HG03571 (cell line): Measurements from ENCODE around the gene MYH15.

Source experiments
- ATAC-seq: cut with Tn5 transposase; IDR thresholded peaks from one replicate; pipeline ENCODE4 v1.9.1; 2021; ENCODE audit not compliant: unreplicated experiment

The MYH15 gene

DNA sequence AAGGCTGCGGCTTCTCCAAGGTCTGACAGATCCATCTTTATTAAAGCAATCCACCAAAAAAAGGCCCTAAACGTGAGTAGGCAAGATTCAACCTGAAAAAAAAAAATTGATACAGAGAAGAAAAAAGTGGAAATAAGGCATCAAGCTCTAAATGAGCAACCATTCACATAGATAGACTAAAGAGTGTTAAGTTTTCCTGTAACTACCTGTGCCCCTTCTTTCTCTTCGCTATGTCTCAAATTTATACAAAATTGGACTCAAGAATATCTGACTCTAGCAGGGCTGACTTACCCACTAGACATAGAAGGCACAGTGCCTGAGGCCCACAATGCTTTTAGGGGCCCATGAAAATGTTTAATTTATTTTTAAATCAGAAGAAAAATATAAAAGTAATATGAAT lies at the start of gene MYH15:
Gene MYH15, minus strand, starts transcription at position 101 of the 400 bp plus-strand sequence. Its CDS starts 66 bp downstream, at position 35.
- ATAC-seq: no peak

DNA sequence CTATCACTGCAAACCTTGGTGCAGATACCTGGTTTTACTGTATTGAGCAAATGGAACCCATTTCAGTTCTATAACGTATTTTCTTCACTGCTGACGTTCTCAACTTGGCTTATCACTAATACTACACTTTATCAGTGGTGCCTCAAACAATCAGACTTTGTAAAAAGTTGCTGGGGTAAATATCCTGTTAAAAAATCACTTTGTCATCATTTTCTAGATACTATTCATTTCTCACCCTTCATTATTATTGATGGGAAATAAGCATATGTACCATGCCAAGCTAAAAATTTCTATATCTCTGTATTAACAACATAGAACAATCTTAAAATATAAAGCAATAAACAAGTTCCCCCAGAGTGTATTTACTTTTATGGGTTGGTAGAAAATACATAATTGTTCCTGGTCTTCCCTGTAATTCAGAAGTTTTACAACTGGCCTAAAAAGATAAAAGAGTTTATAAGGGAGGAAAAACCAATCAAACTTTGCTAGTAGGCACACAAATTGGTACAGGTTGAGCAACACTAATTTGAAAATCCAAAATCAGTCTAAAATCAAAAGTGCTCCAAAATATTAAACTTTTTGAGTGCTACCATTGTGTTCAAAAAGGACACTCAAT lies 45.7 kb upstream of the MYH15 start:
- ATAC-seq: no peak

DNA sequence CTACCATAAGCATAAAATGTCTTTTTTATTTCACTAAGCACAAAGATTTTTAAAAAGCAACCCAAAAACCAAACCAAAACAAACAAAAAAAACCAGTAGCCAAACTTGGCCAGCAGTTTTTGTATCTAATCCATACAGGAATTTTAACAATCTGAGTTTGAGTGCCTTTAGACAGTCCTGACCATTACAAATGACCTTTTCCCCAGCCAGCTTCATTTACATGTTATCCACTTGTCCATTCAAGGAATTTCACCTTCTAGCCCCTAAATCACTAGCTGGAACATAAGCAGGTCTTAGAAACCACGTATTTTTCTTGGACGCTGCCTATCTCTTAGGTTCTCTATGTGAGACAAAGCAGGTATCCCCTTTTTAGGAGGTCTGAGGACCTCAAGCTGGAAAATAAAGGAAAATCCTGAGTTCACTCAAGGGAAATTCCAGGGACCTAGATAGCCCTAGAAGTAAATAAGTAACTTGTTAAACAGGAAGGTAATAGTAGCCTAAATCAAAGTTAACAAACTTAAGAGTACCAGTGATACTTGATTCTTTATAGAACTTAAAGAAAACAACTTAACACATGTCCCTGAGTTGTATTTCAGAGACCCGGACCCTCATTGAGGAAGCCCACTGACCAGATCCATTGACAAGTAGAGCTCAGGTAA lies 44.6 kb upstream of the MYH15 start:
- ATAC-seq: no peak

GRCh38 chr3:108554229-108554628 lies 43.8 kb upstream of the MYH15 start:
- ATAC-seq: no peak

- ATAC-seq: peak; percentile 47
Observed at GRCh38 chr3:108552267-108553159, 42.1 kb upstream of the MYH15 start.

- ATAC-seq: no peak
Observed at GRCh38 chr3:108548886-108549285, 38.5 kb upstream of the MYH15 start.

DNA sequence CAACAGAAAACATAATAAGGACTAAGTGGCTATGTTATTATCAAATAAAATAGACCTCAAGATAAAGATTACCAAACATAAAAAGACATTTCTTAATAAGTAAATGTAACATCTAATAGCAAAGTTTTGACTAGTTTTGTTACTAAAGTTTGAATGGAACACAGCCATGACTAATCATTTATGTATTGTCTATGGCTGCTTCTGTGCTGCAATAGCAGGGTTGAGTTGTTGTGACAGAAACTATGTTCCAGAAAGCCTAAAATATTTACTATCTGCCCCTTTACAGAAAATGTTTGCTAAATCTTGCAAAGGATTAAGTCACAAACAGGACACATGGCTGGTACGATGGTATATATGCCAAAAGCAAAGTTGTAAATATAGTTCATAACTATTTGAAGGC lies 37.9 kb upstream of the MYH15 start:
- no peak for ATAC-seq

- ATAC-seq: no peak
Observed at GRCh38 chr3:108546692-108547091, 36.3 kb upstream of the MYH15 start.

- no peak for ATAC-seq
Observed at GRCh38 chr3:108546247-108546646, 35.9 kb upstream of the MYH15 start.

DNA sequence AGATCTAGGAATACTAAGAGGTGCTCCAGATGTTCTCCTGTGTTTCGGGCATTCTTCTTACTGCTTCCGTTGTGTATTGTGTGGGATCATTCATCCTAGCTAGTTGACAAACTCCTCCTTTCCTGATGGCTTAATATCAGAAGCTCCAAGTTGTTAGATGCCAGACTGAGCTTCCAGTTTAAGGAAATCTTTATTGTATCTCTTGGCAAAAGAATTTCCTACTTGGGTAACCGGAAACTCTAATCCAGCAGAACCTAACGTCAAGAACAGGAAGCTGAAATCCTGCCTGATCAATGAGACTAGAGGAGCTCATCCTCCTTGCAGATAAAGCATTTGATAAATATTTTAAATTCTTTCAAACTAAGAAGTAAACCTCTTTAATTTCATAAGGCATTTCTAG lies 27.7 kb upstream of the MYH15 start:
- ATAC-seq: no peak

- peak; percentile 87 for ATAC-seq
Observed at GRCh38 chr3:108528459-108529252, 18.3 kb upstream of the MYH15 start.

GRCh38 chr3:108527817-108528216 lies 17.4 kb upstream of the MYH15 start:
- ATAC-seq: no peak

DNA sequence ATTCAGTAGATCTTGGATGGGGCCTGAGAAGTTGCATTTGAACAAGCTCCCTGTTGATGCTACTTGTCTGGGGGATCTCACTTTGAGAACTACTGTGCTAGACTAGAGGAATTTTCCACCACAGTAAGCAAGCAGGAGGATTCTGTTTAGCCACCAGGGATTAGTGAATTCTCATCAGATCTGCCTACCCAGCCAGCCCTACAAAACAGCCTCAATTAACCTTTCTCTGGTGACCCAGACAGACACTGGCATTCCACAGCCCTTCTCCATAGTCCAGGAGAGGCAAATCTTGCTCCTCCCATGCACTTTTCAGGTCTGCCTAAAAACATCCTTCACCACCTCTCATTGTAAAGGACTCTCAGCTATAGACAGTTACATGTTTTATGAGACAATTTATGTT lies 16.7 kb upstream of the MYH15 start:
- ATAC-seq: no peak

DNA sequence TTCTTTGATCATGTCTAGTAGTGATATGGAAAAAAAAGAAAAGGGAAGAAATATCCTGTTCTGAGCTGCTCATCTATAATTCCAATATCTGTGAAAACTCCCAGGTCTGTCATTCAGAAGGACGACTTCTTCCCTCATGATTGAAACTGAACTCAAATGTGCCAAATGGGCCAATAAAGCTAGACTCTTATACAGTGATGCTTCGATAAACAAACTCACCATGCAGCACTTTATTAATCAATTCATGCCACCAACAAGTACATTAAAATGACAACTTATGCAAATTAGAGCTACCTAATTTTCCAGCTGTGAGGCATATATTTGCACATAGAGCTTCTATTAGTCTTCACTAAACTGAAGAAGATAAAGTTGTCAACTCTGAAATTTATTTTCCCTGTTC lies 15.6 kb upstream of the MYH15 start:
- ATAC-seq: no peak

GRCh38 chr3:108525256-108525655 lies 14.9 kb upstream of the MYH15 start:
- no peak for ATAC-seq

DNA sequence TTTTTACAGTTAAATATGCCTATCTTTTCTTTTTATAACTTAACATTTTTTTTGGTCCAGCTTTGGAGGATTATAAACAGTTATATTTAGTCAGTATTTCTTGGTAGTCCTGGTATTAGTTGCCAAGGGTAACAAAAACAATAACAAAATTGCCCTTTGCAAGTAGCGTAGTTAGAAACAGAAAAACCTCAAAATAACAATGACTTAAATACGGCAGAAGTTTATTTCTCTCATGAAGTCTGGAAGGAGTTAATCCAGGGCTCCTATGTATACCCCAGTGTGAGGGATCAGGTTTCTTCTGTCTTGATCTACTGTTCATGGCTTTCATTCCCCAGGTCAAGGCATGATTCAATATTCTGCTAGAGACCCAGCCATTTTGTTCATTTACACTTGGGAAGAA lies 14.1 kb upstream of the MYH15 start:
- no peak for ATAC-seq

- no peak for ATAC-seq
Observed at GRCh38 chr3:108518895-108519294, 8.5 kb upstream of the MYH15 start.

- no peak for ATAC-seq
Observed at GRCh38 chr3:108516881-108517280, 6.5 kb upstream of the MYH15 start.

- no peak for ATAC-seq
Observed at GRCh38 chr3:108513961-108514360, 3.6 kb upstream of the MYH15 start.

DNA sequence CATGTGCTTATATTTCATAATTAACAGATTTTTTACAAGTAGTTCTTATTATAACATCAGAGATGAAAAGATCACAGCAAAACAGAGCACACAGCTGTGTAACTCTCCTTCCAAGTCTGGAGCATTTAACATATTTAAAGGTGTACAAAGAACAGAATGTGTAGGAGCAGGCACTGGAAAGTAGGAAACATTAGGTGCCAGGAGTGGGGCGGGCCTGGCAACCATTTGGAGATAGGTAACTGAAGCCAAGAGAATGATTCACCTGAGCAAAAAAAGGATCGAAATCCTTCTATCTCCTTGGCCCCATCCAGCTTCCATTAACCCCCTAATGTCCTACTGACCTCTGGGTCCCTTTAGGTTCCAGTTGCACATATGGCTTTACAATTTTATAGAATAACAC lies 2.3 kb upstream of the MYH15 start:
- no peak for ATAC-seq

- ATAC-seq: no peak
Observed at GRCh38 chr3:108511490-108511889, 1.1 kb upstream of the MYH15 start.
